ENCODE measurements around the gene PDCD1. TPM values are rescaled to one million over a fixed set of nuclear protein-coding genes. Genes with fewer than 3 reads are reported as not detected.

The PDCD1 gene
- total and polyA plus RNA-seq, 2 of the 8 experiments (the other 6 are each of a cell fraction or from before 2014, with no cell fraction given) = 0.48 to 1.1 TPM

DNA sequence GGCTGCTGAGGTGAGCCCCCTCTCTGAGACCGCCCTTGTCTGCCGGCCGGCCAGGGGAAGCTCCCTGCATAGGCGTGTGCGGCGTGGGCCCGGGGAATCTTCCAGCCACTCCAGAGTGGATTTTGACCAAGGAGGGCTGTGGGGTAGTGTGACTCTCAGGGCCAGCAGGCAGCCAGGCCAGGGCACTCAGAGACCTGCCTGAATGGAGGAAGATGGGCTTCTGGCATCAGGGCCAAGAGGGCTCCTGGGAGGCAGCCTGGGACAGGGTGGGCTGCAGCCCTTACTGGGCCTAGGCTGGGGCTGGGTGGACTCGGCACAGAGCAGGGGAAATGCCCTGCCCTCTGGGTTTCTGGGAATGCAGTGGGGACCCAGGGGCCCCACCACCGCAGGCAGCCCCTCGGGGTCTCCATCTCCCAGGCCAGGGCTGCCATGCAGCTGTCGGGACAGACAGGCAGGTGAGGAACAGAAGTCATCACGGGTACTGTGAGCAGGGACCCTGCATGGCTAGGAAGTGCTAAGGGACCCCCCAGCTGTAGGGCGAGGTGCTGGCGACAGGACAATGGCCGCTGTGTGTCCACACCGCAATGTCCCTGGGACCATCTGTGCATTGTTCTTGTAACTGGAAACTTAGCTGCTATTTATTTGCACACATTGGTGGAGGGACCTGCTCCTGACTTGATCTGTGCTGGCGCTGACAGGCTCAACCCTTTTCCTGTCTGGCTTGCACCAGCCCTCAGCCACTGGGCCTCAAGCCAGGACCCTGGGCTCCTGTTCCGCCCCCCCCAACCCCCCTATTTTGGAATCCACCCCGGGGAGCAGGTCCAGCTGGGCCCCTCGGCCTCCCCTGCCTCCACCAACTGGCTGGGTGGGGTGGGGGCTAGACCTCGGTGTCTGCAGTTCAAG lies 4.1 kb downstream of the PDCD1 start:
- Histone ChIP-seq H4K5ac (ENCODE audit: insufficient read length, low read depth, low read length) (no peak overlapping the region), H3K9ac (replicated peaks in 1 of 4; ENCODE audit: extremely low read depth in 1 of 4, low read depth in 3 of 4, low read length in 3 of 4) (no peak overlapping the region), H3K4me1 (replicated peaks in 1 of 4; ENCODE audit: control insufficient read depth in 3 of 4, insufficient read depth in 4 of 4, low read length in 3 of 4) (peaks cover 0 to 13% (median 6%) of the 10 kb centered on the region in 4 experiments; a peak in 6 of 7 replicates), H3K23me2 (ENCODE audit: low read depth, low read length) (no peaks in the 10 kb centered on the region), H2BK20ac (ENCODE audit: low read length) (no peak overlapping the region), H3K4me2 (ENCODE audit: insufficient read depth in 1 of 2, low read depth in 2 of 2, low read length in 2 of 2) (no peak overlapping the region), H3K4ac (replicated peaks; ENCODE audit: insufficient read length, low read depth, low read length) (no peak overlapping the region), H3K36me3 (ENCODE audit: control insufficient read depth in 2 of 4, insufficient read depth in 4 of 4, low read length in 3 of 4) (no peaks in the 10 kb centered on the region), H3K79me2 (ENCODE audit: control insufficient read depth in 1 of 2, insufficient read depth in 2 of 2, low read length in 2 of 2) (no peaks in the 10 kb centered on the region), H3K27ac (ENCODE audit: low read depth, low read length) (no peak overlapping the region), H3K27me3 (replicated peaks in 1 of 4; ENCODE audit: control insufficient read depth in 3 of 4, extremely low read depth in 1 of 4, insufficient read depth in 3 of 4, low read length in 3 of 4) (no peaks in the 10 kb centered on the region), H2AFZ (ENCODE audit: low read length) (no peak overlapping the region), H2BK120ac (replicated peaks; ENCODE audit: low read depth, low read length) (no peak overlapping the region), H3K9me3 (ENCODE audit: insufficient read depth in 2 of 2, low read depth in 1 of 2, low read length in 1 of 2) (no peaks in the 10 kb centered on the region), H3K14ac (ENCODE audit: insufficient read length) (no peak overlapping the region), H3K56ac (replicated peaks; ENCODE audit: insufficient read length, low read depth, low read length) (no peak overlapping the region), H2BK15ac (ENCODE audit: low read length) (no peak overlapping the region), H2BK5ac (ENCODE audit: low read depth, low read length) (no peak overlapping the region), H3K4me3 (ENCODE audit: extremely low read depth in 1 of 4, insufficient read depth in 2 of 4, low read depth in 3 of 4, low read length in 4 of 4) (no peak overlapping the region), H3K18ac (ENCODE audit: extremely low read depth, low read length) (no peak overlapping the region), H3K23ac (ENCODE audit: insufficient read length) (no peak overlapping the region), H4K20me1 (replicated peaks in 1 of 2; ENCODE audit: control insufficient read depth in 1 of 2, insufficient read depth in 2 of 2, low read length in 2 of 2) (no peaks in the 10 kb centered on the region), H2BK12ac (ENCODE audit: low read depth, low read length) (no peak overlapping the region), H2AK5ac (ENCODE audit: low read depth, low read length) (no peak overlapping the region), H4K91ac (replicated peaks; ENCODE audit: insufficient read length, low read length) (no peak overlapping the region), H3K79me1 (ENCODE audit: low read depth, low read length) (no peaks in the 10 kb centered on the region), H4K8ac (ENCODE audit: extremely low read depth, insufficient read depth, low read length) (peak overlapping the region; percentile 35)
- FAIRE-seq (no peak), DNase-seq (ENCODE audit: low read depth in 1 of 2, low spot score in 2 of 2) (no peak)
- ChIA-PET POLR2A (ENCODE audit: partially characterized antibody) (no interaction called here), CTCF (ENCODE audit: partially characterized antibody) (interaction anchor here (1.3 to 1.6 kb wide), 4 partner anchors 9 to 84 kb away, joined by 3 to 5 read pairs (median 3); no protein-coding TSS in a partner anchor)
- 88% methylated on average over 16 of the region's 21 CpGs; no CpG with 5 or more reads in 1 of the 2 experiments for WGBS, 2 experiments (ENCODE audit: extremely low coverage in 1 of 2, insufficient coverage in 1 of 2, insufficient read length in 1 of 2, insufficient replicate concordance in 2 of 2, low coverage in 1 of 2, low lambda C conversion rate in 2 of 2, missing lambda C conversion rate in 1 of 2)

All from H1 (cell line).